Smooth muscle cell (in vitro differentiated cells): ENCODE data around the gene RNF213. TPM values are rescaled to one million over a fixed set of nuclear protein-coding genes. Genes with fewer than 3 reads are reported as not detected.
"Not testable (repeated sequence)": the region's sequence is repeated elsewhere in the genome, so short reads cannot be mapped to it uniquely, and the experiment has no call there.

Source experiments
- DNase-seq: peaks from one replicate; lab custom pipeline; 2025; ENCODE audit not compliant: unreplicated experiment; lab: John Stamatoyannopoulos, UW
- H2AFZ ChIP-seq: fragments of 200-600 bp; sonication (generic); 2 replicates; pipeline ENCODE4 v1.6.0; 2016; ENCODE audit warnings: antibody characterized with exemption, low read depth, mild to moderate bottlenecking
- H3F3A ChIP-seq: fragments of 200-600 bp; sonication (generic); 2 replicates; pipeline ENCODE4 v1.6.0; 2017; ENCODE audit warnings: antibody characterized with exemption, low read depth
- H3K27ac ChIP-seq: fragments of 200-600 bp; sonication (generic); 2 replicates; pipeline ENCODE4 v1.5.1; 2016; ENCODE audit warnings: low read depth, mild to moderate bottlenecking
- H3K27me3 ChIP-seq: fragments of 200-600 bp; sonication (generic); 2 replicates; pipeline ENCODE4 v1.6.1; 2016; ENCODE audit warnings: low read depth, mild to moderate bottlenecking
- H3K36me3 ChIP-seq: fragments of 200-600 bp; sonication (generic); 2 replicates; pipeline ENCODE4 v1.5.1; 2016; ENCODE audit warnings: low read depth
- H3K4me1 ChIP-seq: fragments of 200-600 bp; sonication (generic); 2 replicates; pipeline ENCODE4 v1.5.1; 2016; ENCODE audit warnings: low read depth
- H3K4me2 ChIP-seq: fragments of 200-600 bp; sonication (generic); 2 replicates; pipeline ENCODE4 v1.6.0; 2016; ENCODE audit warnings: mild to moderate bottlenecking
- H3K4me3 ChIP-seq: fragments of 200-600 bp; sonication (generic); 2 replicates; pipeline ENCODE4 v1.5.1; 2016; ENCODE audit warnings: mild to moderate bottlenecking
- H3K79me2 ChIP-seq: fragments of 200-600 bp; sonication (generic); 2 replicates; pipeline ENCODE4 v1.6.0; 2016; ENCODE audit warnings: low read depth, mild to moderate bottlenecking
- H3K9ac ChIP-seq: fragments of 200-600 bp; sonication (generic); 2 replicates; pipeline ENCODE4 v1.6.0; 2016; ENCODE audit warnings: low read depth
- H3K9me3 ChIP-seq: fragments of 200-600 bp; sonication (generic); replicated peaks from 2 replicates; pipeline ENCODE4 v1.5.1; 2016; ENCODE audit warnings: low read depth
- H4K20me1 ChIP-seq: fragments of 200-600 bp; sonication (generic); 2 replicates; pipeline ENCODE4 v1.6.0; 2016; ENCODE audit warnings: low read depth
- CTCF ChIP-seq: fragments of 200-600 bp; sonication (generic); IDR thresholded peaks from 2 replicates; pipeline ENCODE4 v1.5.1; 2017; ENCODE audit warnings: borderline replicate concordance, mild to moderate bottlenecking, antibody characterized with exemption; ENCODE audit not compliant: insufficient read depth, poor library complexity, severe bottlenecking
- WGBS: methylation state at CpG from one replicate; pipeline ENCODE4 v1.1.7; 2016; ENCODE audit warnings: low lambda C conversion rate; 5-methylcytosine and 5-hydroxymethylcytosine counted together
- polyA plus RNA-seq: library from polyadenylated mRNA; unstranded; fragments of >200 nt; fragmentation: Nextera tagmentation; extraction: Ambion mirVana; gene quantifications from 2 replicates; pipeline ENCODE4 v1.2.1, GENCODE V29; 2016
- total RNA-seq: library from RNA; depleted of rRNA; stranded (reverse); fragments of >200 nt; gene quantifications from 2 replicates; pipeline ENCODE4 v1.2.3, GENCODE V29; 2014

RNF213 gene
- total and polyA plus RNA-seq, 2 experiments from 2014 or later: 12.8 to 43.0 TPM

DNA sequence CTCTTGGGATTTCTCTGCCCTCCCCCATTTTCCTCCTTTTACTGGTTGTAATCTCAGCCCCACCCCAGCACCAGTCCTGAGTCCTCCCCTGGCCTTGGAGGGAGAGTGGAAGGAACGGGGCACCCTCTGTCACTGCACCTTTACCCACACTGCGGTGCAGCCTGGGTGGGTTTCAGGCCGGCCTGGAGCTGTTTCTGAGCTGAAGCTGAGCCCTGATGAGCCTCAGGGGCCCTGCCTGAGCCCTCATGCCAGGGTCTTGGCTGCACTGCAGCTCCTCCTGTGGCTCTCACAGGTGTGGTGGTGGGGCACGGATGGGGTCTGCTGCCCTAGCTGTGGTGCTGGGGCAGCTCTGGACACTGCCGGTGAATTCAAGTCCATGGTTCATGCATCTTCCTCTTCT lies 34.5 kb downstream of the RNF213 start:
- H3K9ac ChIP-seq: no peak overlapping the region
- H3K36me3 ChIP-seq: peaks cover 30% of the 10 kb centered on the region
- no peaks in the 10 kb centered on the region for H3K9me3 ChIP-seq
- H3K27me3 ChIP-seq: no peaks in the 10 kb centered on the region
- no peak overlapping the region for H3K4me3 ChIP-seq
- H3K27ac ChIP-seq: no peak overlapping the region
- no peak overlapping the region for H3K4me2 ChIP-seq
- 95% methylated on average over 5 of the region's 5 CpGs for WGBS
- H3K4me1 ChIP-seq: no peaks in the 10 kb centered on the region
- no peaks in the 10 kb centered on the region for H3K79me2 ChIP-seq
- no peaks in the 10 kb centered on the region for H4K20me1 ChIP-seq
- TF ChIP-seq CTCF: no peak
- no peak for DNase-seq
- no peak overlapping the region for H2AFZ ChIP-seq
- H3F3A ChIP-seq: no peaks in the 10 kb centered on the region

GRCh38 chr17:80295559-80295958 lies 34.9 kb downstream of the RNF213 start:
- TF ChIP-seq CTCF: no peak
- WGBS: 97% methylated on average over 6 of the region's 6 CpGs
- no peak overlapping the region for H3K9ac ChIP-seq

GRCh38 chr17:80296221-80296620 lies 35.6 kb downstream of the RNF213 start:
- Histone ChIP-seq H3K36me3 (peaks cover 30% of the 10 kb centered on the region), H3K4me3 (no peak overlapping the region), H3K79me2 (no peaks in the 10 kb centered on the region), H3K27ac (no peak overlapping the region), H3F3A (no peaks in the 10 kb centered on the region), H3K27me3 (no peaks in the 10 kb centered on the region), H3K9ac (no peak overlapping the region), H4K20me1 (no peaks in the 10 kb centered on the region), H2AFZ (no peak overlapping the region), H3K9me3 (no peaks in the 10 kb centered on the region), H3K4me2 (no peak overlapping the region), H3K4me1 (no peaks in the 10 kb centered on the region)
- 97% methylated on average over 14 of the region's 14 CpGs for whole genome bisulfite sequencing
- no peak for TF ChIP-seq CTCF
- no peak for DNase-seq

More at GRCh38 chr17:80295559-80295958, 34.9 kb downstream of the RNF213 start:
- H4K20me1 ChIP-seq: no peaks in the 10 kb centered on the region
- DNase-seq: no peak
- no peak overlapping the region for H2AFZ ChIP-seq
- H3K4me3 ChIP-seq: no peak overlapping the region
- no peak overlapping the region for H3K4me2 ChIP-seq
- no peak overlapping the region for H3K27ac ChIP-seq
- no peaks in the 10 kb centered on the region for H3K9me3 ChIP-seq
- H3F3A ChIP-seq: no peaks in the 10 kb centered on the region
- H3K36me3 ChIP-seq: peaks cover 30% of the 10 kb centered on the region
- H3K27me3 ChIP-seq: no peaks in the 10 kb centered on the region
- no peaks in the 10 kb centered on the region for H3K79me2 ChIP-seq
- no peaks in the 10 kb centered on the region for H3K4me1 ChIP-seq

GRCh38 chr17:80297996-80298560 lies 37.4 kb downstream of the RNF213 start:
- TF ChIP-seq CTCF: no peak
- peaks cover 37% of the 10 kb centered on the region for H3K36me3 ChIP-seq

DNA sequence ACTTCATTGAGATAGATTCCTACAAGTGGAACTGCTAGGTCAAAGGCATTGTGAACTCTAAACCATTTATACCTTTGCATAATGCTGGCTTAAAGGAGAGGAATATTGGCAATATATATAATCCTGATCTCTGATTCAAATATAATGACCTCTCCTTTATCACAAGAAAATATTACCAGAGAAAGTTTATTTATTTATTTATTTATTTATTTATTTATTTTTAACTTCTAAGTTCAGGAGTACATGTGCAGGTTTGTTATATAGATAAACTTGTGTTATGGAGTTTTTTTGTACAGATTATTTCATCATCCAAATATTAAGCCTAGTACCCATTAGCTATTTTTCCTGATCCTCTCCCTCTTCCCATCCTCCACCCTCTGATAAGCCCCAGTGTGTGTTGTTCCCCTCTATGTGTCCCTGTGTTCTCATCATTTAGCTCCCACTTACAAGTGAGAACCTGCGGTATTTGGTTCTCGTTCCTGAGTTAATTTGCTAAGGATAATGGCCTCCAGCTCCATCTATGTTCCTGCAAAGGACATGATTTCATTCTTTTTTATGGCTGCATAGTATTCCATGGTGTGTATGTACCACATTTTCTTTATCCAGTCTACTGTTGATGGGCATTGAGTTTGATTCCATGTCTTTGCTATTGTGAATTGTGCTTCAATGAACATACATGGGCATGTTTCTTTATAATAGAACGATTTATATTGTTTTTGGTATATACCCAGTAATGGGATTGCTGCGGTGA lies 38.9 kb downstream of the RNF213 start:
- H2AFZ ChIP-seq, H3K27me3 ChIP-seq, H3K4me2 ChIP-seq, H3K4me1 ChIP-seq, H3K9me3 ChIP-seq, H3K9ac ChIP-seq, DNase-seq, H4K20me1 ChIP-seq, H3K4me3 ChIP-seq, H3F3A ChIP-seq, H3K27ac ChIP-seq, H3K79me2 ChIP-seq: not testable (repeated sequence)
- WGBS: 97% methylated on average over 4 of the region's 4 CpGs
- H3K36me3 ChIP-seq: peaks cover 49% of the 10 kb centered on the region

More at GRCh38 chr17:80297996-80298560, 37.4 kb downstream of the RNF213 start:
- H3K27ac ChIP-seq: no peak overlapping the region
- H3K9me3 ChIP-seq: no peaks in the 10 kb centered on the region
- no peaks in the 10 kb centered on the region for H4K20me1 ChIP-seq
- H3K4me2 ChIP-seq: no peak overlapping the region
- H2AFZ ChIP-seq: no peak overlapping the region
- no peaks in the 10 kb centered on the region for H3F3A ChIP-seq
- no peak for DNase-seq
- WGBS: 100% methylated on average over 19 of the region's 19 CpGs
- no peaks in the 10 kb centered on the region for H3K27me3 ChIP-seq
- no peaks in the 10 kb centered on the region for H3K4me1 ChIP-seq
- H3K9ac ChIP-seq: no peak overlapping the region
- no peak overlapping the region for H3K4me3 ChIP-seq
- no peaks in the 10 kb centered on the region for H3K79me2 ChIP-seq
